Measurements from ENCODE around the gene OR2F1. TPM values are rescaled to one million over a fixed set of nuclear protein-coding genes. Genes with fewer than 3 reads are reported as not detected.

The OR2F1 gene
- total and polyA plus RNA-seq, 12 donors: 0.06 TPM; not detected in 11

DNA sequence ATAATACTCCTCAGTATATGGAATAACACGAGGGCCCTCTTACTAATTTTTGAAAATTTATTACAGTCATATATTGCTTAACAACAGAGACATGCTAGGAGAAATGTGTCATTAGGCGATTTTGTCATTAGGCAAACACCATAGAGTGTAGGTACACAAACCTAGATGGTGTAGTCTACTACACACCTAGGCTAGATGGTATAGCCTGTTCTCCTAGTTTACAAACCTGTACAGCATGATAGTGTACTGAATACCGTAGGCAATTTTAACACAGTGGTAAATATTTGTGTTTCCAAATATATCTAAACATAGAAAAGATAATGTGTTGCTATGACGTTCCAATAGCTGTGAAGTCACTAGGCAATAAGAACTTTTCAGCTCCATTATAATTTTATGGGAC lies 12.8 kb downstream of the OR2F1 start:
- Histone ChIP-seq H3K4me1 (replicated peaks in 1 of 2) (no peaks in the 10 kb centered on the region), H3K27ac (no peak overlapping the region), H3K4me3 (no peak overlapping the region), H3K36me3 (replicated peaks in 1 of 2) (no peaks in the 10 kb centered on the region), H3K27me3 (no peaks in the 10 kb centered on the region), H3K9me3 (replicated peaks in 1 of 3) (peaks cover 0 to 3% (median 0%) of the 10 kb centered on the region in 3 donors)
- intact Hi-C loops (cut with DNase I): no loop called here
- WGBS, 4 donors: 78 to 84% (median 81%) methylated on average over 4 of the region's 4 CpGs
- TF ChIP-seq, protein P1, sequence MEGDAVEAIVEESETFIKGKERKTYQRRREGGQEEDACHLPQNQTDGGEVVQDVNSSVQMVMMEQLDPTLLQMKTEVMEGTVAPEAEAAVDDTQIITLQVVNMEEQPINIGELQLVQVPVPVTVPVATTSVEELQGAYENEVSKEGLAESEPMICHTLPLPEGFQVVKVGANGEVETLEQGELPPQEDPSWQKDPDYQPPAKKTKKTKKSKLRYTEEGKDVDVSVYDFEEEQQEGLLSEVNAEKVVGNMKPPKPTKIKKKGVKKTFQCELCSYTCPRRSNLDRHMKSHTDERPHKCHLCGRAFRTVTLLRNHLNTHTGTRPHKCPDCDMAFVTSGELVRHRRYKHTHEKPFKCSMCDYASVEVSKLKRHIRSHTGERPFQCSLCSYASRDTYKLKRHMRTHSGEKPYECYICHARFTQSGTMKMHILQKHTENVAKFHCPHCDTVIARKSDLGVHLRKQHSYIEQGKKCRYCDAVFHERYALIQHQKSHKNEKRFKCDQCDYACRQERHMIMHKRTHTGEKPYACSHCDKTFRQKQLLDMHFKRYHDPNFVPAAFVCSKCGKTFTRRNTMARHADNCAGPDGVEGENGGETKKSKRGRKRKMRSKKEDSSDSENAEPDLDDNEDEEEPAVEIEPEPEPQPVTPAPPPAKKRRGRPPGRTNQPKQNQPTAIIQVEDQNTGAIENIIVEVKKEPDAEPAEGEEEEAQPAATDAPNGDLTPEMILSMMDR (IDR thresholded peaks at IDR 0.05): no peak
- no peak for TF ChIP-seq POLR2A (IDR thresholded peaks at IDR 0.05)
- no peak for DNase-seq

DNA sequence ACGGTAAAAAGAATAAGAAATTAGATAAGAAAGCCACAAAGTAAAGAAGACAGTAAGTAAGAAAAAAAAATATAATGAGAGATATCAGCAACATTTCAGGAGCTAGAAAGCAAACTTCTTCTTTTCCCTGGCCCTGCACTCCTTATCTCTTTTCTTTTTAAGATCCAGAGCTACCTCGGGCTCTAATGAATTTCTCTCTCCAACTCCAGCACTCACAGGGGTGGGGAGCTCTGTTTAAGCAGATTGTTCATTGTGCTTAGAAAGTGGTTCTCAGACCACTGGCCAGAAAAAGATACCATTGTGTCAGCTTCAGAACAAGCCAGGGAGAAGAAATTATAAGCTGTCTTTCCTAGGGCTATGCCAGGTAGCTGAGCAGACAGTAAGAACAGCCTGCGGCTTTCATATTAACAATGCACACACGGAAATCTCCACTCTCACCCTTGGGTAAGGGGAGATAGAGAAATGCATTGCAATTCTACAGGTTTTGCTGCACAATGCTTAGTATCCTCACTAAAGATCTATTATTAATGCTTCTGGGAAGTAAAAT lies 19.3 kb downstream of the OR2F1 start:
- Histone ChIP-seq H3K4me1 (replicated peaks in 1 of 2) (no peaks in the 10 kb centered on the region), H3K27ac (no peak overlapping the region), H3K27me3 (no peaks in the 10 kb centered on the region), H3K36me3 (replicated peaks in 1 of 2) (no peaks in the 10 kb centered on the region), H3K9me3 (replicated peaks in 1 of 3) (peaks cover 0 to 3% (median 0%) of the 10 kb centered on the region in 3 donors), H3K4me3 (no peak overlapping the region)
- TF ChIP-seq, protein P1 (IDR thresholded peaks at IDR 0.05): no peak
- no peak for TF ChIP-seq POLR2A (IDR thresholded peaks at IDR 0.05)
- intact Hi-C loops (cut with DNase I): no loop called here
- DNase-seq: no peak
- 71 to 79% (median 76%) methylated on average over 4 of the region's 4 CpGs for WGBS, 4 donors

DNA sequence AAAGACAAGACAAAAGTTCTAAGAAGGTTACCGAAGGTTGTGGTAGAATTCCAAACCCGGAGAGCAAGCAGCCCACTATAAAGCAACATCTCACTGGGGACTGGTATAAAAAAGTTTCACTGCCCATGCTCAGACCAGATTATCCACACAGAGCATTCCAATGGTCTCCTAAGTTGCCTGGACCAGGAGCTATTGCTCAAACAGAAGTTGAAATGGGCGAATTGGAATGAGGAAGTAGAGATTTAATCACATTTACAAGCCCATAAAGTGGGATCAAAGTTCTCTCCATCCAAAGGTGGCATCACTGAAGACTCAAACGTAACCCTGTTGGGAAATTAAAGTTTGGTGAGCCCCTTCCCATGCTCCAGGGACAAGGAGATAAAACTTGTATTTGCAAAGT lies 19.8 kb downstream of the OR2F1 start:
- no peak overlapping the region for H3K4me3 ChIP-seq
- H3K9me3 ChIP-seq (replicated peaks in 1 of 3): peaks cover 0 to 3% (median 0%) of the 10 kb centered on the region in 3 donors
- intact Hi-C loops (cut with DNase I): no loop called here

DNA sequence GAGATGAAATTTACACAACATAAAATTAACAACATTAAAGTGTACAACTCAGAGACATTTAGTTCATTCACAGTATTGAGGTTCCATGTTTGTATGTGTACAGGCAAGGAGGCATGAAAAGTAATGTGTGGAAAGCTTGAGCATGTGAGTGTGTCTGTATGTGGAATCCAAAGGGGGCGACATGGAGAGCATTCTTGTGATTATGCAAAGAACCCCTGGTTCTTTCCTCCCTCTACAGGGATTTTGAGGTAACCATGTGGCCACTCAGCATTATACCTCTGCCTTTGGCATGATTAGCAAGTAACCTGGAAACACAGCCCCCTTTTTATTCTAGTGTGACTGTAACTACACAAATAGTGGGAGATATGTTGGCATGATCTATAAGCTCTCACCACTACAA lies 21.0 kb downstream of the OR2F1 start:
- Histone ChIP-seq H3K4me3 (no peak overlapping the region), H3K27me3 (no peaks in the 10 kb centered on the region), H3K9me3 (replicated peaks in 1 of 3) (no peaks in the 10 kb centered on the region), H3K36me3 (replicated peaks in 1 of 2) (no peaks in the 10 kb centered on the region), H3K4me1 (replicated peaks in 1 of 2) (no peaks in the 10 kb centered on the region), H3K27ac (no peak overlapping the region)
- no peak for DNase-seq
- TF ChIP-seq, protein P1 (IDR thresholded peaks at IDR 0.05): no peak
- no peak for TF ChIP-seq POLR2A (IDR thresholded peaks at IDR 0.05)
- WGBS, 4 donors: 70 to 88% (median 77%) methylated on average over 1 of the region's 1 CpG
- intact Hi-C loops (cut with DNase I): no loop called here

More for the DNA sequence above, 19.8 kb downstream of the OR2F1 start:
- H3K4me1 ChIP-seq (replicated peaks in 1 of 2): no peaks in the 10 kb centered on the region
- no peak for DNase-seq
- no peak for TF ChIP-seq POLR2A (IDR thresholded peaks at IDR 0.05)
- TF ChIP-seq, protein P1 (IDR thresholded peaks at IDR 0.05): no peak
- H3K27me3 ChIP-seq: no peaks in the 10 kb centered on the region
- H3K27ac ChIP-seq: no peak overlapping the region
- WGBS, 4 donors: 81 to 85% (median 83%) methylated on average over 4 of the region's 4 CpGs
- no peaks in the 10 kb centered on the region for H3K36me3 ChIP-seq (replicated peaks in 1 of 2)
